ENCODE data around the gene SSBP2.
"Not testable (repeated sequence)": the region's sequence is repeated elsewhere in the genome, so short reads cannot be mapped to it uniquely, and the experiment has no call there.

The SSBP2 gene

DNA sequence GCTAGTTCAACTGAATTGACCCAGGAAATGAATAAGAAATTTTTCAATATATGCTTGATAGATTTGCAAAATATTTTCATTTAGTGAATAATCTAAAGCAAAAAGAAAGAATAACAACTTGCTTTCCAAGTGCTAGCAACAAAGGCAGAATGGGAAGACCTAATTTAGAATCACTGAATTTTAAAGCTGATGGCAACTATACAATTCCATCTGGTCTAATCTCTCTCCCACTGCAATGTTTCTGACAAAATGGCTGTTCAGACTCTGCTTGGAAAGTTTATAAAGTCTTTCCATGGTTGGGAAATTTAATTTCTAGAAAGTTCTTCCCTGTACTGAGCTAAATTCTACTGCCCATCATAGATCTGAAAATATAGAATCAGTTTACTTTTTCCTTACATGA is 281.2 kb downstream of the SSBP2 start:
- DNase-seq (ENCODE audit: low read depth in 2 of 2, low spot score in 1 of 2) = no peak

DNA sequence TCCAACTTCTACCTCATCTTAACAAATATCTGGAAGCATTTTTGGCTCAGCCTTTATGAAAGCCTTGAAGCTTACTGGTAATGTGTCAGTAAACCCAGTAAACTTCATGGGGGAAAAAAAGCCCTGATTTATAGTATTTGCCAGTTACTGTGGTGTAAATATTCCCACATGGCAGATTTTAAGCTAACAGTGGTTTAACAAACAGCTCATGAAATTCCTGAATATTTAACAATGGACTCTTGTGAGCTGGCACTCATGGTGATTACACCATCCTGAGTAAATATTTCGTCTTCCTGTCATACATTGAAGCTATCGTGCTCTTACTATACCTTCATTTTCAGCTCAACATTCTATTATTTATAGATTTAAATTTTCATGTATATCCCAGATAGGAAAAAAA is 300.0 kb downstream of the SSBP2 start:
- no peak for DNase-seq (ENCODE audit: low read depth in 2 of 2, low spot score in 1 of 2)

DNA sequence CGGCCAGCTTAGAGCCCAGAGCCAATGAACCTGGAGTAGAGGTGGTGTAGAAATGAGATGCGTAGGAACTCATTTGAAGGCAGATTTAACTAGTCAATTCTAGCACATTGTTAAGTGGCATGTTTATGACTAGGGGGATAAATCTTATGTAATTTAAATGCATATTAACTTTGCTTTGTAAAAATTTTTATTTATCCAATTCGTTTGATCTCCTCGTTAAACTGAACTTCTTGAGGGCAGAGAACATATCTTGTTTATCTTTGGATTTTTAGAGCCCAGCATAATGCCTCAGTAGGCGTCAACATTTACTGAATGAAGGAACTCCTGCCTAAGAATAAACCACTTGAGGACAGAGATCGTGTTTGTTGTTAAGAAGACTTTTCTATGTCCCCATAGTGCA is 315.9 kb downstream of the SSBP2 start:
- no peak for DNase-seq (ENCODE audit: low read depth in 2 of 2, low spot score in 1 of 2)

DNA sequence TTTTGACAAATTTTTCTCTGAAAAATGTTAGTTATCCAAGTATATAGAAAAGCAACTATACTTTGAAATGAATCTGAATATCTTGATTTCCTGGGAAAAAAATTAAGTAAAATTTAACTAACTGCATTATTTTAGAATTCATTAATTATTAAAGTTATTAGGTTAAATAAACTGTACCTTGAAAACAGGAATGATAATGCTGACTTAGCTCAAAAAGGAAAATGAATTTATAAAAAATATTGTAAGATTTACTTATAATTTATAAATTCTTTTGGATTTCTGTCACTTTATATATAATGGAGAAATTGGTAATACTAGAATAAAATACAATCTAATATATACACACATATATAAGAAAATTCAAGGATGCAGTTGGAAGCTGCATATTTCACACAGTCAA is 320.9 kb downstream of the SSBP2 start:
- DNase-seq (ENCODE audit: low read depth in 2 of 2, low spot score in 1 of 2) = no peak

DNA sequence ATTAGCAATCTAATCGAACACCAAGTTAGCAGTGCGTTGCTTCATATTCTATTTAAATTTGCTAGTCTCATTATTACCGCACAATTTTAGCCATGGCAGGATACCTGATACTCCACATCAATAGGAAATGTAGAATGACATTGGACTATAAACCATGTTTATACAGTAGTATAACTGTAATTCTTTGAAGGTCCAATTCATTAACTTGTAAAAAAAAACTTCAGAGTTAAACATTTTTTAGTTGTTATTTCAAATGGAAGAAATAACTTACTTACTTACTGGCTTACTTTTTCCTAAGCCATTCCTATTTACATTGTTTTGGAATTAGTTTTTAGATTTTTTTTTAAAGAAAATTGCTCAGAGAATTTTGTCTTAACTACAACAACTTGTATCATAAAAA is 321.5 kb downstream of the SSBP2 start:
- DNase-seq (ENCODE audit: low read depth in 2 of 2, low spot score in 1 of 2) = no peak

DNA sequence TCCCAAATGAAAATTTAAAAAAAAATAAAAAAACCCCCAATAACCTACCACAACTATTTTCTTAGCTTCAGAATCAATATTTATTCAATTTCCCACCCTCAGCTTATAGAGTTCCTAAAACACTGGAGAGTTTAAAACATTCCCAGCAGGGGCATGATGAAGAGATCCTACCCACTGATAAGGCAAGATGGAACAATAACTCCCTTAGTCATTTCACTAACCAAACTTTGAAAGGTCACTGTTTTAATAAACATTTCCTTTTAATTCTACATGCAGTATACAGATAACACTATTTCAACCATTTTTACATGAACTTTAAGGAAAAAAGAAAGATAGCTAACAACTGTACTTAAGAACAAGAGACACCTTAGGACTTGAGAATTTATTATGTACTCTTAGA is 322.0 kb downstream of the SSBP2 start:
- DNase-seq (ENCODE audit: low read depth in 2 of 2, low spot score in 1 of 2) = no peak

DNA sequence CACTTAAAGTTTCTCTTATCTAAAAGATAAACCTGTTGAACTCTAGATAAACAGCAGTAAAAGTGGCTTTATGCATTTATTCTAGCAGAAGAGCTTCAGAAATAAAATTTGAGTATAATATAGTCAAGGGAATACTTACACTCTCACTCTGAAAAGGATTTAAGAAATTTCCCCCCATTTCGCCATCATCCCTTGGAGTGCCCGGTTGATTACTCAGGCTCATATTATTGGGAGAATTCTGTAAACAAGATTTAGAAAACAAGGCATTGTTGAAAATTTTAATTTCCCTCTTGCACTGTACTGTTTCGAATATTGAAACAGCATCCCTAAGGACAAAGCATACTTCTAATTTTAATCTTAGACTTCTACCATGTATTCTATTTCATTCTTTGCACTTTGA is 322.5 kb downstream of the SSBP2 start:
- DNase-seq (ENCODE audit: low read depth in 2 of 2, low spot score in 1 of 2) = no peak

DNA sequence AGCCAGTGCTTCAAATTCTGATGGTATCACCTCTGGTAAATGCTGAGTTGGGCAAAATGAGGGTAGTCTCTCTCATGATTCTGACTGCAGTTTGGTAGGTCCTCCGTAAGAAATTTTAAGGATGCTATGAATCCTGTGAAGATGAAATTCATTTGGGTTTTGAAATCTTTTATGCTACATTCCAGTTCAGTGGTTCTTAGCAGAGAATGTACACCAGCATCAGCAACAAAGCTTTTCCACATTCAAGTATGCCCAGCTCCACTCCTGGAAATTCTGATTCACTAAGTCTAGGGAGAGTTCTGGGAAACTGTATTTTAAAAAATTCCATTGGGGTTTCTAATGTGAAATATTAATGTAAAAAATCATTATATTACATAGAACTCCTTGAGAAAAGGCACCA is 323.3 kb downstream of the SSBP2 start:
- no peak for DNase-seq (ENCODE audit: low read depth in 2 of 2, low spot score in 1 of 2)

DNA sequence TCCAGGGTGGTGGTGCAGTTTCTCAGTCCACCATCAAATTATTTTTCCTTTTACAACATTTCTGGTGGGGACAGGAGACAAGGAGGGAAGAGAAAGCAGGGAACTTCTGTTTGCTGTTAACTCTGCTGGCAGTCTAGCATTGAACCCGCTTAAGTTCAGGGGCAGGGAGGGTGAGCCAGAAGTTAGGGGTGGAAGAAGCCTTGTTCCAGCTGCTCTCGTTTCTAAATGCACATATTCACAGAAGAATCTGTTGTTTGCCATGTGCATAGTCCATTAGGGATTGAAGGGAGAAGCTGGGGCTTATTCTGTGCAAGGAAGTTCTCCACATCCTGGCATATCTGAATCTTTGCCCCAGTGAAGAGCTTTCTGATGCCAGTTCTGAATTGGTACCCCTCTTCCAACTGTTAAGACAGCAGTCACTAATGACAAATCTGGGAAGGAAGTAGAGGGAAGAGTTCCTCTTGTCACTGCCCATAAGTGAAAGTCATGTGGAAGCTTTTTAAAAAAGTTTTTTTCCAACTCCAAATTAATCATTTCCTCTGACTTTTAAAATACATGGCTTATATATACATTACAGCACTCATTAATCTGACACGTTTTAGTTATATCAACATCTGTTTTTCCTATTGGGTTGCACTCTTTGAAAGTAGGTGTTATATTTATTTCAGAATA is 324.4 kb downstream of the SSBP2 start:
- no peak for DNase-seq (ENCODE audit: low read depth in 2 of 2, low spot score in 1 of 2)

DNA sequence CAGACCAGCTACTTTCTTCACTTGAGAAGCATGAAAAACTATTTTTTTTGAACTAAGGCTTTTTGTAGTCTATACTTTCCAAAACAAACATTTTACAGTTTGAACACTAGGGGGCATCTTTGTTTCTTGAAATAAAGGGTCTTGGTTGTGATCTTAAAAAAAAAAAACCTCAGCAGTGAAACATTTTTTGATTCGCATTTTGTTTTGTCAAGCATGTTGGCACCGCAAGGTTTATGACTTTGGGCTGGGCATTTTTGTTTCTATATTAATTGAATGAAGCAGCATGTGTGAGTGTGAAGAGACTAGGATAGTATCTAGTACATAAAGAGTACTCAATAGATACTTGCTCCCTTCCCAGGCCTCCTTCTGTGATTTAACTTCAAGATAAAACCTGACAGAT is 325.3 kb downstream of the SSBP2 start:
- no peak for DNase-seq (ENCODE audit: low read depth in 2 of 2, low spot score in 1 of 2)

DNA sequence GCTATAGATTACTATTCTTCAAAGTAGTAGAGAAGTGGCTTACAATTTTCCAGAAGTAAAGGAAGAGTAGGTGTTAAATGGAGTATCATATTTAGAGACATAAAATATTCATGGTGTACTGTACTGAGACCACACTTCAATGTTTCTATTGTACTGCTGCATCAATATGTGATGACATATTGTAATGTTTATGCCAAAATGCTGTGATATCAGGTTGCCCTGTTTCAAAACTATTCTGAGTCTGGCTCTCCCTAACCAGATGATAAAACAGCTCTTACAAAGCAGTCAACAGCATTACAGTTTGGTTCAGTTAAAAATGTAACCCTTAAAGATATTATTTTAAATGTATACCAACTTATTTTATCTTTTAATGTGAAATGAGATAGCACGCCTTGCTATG is 326.2 kb downstream of the SSBP2 start:
- no peak for DNase-seq (ENCODE audit: low read depth in 2 of 2, low spot score in 1 of 2)

DNA sequence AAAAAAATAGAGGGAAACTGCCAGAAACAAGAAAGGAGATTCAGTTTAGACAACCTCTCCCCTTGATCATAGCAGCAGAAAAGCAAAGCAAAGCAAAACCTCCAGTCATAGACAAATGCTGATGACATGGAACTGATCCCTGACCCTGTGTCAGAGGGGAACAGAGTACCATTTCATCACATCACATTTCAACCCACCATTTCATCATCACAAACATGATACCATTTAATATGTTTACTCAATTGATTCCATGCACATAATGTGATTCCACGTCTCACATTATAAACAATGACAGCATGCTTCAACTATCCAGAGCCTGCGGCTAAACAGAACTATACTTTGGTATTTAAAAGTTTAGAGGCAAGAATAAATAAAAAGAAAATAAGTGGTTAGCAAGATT is 328.2 kb downstream of the SSBP2 start:
- no peak for DNase-seq (ENCODE audit: low read depth in 2 of 2, low spot score in 1 of 2)

DNA sequence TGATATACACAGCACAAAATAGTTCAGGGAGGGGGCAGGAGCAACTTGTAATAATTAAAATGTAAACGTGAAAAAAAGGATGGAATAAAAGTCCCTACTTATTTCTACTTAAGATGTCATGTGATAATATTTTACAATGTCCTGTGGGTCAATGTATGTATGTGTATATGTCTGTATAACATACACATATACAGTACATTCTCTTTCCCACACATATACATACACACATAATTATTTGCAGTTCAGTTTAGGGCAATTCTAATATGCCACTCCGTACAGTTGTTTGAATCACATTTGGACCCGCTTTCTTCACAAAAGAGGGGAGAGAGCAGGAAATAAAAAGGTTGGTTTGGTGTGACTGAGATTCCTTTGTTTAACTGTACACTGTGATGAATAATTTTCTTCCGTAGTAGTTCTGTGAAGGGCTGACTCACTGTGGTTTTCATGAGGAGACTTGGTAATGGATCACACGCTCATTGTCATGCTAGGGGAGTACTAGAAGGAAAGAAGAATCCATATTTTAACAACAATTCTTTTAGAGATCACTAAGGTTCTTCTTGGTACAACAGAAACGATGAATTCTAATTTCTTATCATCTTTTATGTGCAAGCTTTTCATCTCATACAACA is 330.7 kb downstream of the SSBP2 start:
- DNase-seq (ENCODE audit: low read depth in 2 of 2, low spot score in 1 of 2) = no peak

DNA sequence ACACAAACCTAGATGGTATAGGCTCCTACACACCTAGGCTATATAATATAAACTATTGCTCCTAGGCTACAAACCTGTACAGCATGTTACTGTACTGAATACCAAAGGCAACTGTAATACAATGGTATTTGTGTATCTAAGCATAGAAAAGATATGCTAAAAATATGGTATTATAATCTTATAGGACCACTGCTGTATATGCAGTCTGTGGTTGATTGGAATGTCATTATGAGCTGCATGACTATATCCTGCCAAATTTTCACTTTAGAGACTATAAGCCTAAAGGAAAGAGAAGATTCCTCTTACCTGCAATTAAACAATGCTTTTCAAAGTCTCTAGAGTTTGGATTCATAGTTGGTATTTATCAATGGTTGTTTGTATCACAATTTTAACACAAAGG is 332.3 kb downstream of the SSBP2 start:
- no peak for DNase-seq (ENCODE audit: low read depth in 2 of 2, low spot score in 1 of 2)

DNA sequence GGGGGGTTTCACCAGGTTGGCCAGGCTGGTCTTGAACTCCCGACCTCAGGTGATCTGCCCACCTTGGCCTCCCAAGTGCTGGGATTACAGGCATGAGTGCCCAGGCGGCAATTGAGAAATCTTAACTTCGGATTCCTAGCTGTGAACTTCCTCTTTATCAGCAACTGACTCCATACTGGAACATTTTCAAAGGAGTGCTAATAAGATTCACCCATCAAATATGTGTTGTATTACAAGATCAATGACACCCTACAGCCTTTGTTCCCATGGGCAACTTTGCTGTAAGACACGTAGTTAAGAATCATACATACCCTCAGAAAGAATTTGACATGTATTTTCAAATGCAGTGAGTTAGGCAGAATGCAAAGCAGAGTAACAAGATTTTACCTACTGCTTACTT is 333.8 kb downstream of the SSBP2 start:
- DNase-seq (ENCODE audit: low read depth in 2 of 2, low spot score in 1 of 2) = no peak

DNA sequence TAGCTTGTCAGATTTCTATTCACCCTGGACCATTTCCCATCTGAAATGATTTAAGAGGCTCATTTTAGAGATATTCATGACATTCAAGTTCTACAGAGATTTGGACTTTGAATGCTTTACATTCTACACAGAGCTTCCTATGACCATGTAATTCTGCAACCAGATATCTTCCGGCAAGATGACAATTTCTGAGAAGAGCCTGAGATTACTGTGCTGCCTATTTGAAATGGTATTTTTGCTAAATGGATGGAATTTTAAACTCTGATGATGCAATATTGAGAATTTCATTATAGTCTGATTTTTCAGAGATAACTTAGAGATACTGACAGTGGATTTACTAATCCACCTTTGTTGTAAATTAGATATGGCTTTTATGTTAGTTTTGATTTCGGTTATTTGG is 341.0 kb downstream of the SSBP2 start:
- DNase-seq (ENCODE audit: low read depth in 2 of 2, low spot score in 1 of 2) = no peak

DNA sequence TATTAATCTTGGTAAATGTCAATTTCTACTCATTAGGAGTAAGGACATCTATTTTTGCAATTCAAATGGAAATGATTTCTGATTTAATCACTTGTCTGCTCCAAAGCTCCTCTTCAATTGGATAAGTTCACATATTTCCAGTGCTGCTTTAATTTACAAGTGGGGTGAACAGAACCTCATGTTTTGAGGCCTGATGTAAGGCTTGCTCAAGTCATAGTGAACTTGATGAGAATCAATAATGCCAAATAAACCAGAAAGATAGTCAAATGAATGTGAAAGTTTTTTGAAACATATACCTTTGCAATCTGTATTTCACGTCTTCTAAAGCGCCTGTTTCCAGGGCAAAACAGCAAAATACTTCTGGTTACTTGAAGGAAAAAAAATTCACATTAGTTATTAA is 341.5 kb downstream of the SSBP2 start:
- no peak for DNase-seq (ENCODE audit: low read depth in 2 of 2, low spot score in 1 of 2)

DNA sequence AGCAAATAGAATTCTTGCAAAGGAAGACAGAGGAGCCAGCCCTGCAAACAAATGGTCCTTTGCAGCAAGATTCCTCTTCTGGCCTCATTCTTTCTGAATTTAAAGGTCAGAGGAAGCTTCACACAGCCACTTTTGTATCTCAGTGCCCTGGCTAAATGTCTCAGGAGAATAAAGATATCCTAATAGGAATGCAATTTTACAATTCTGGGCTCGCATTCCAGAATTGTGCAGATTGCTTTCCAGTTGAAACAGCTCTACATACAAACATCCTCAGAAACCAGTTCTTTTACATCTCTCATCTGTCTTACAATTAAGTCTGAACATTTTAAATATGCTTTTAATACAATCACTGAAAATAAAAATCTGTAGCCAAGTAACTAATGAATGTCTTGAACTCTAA is 342.4 kb downstream of the SSBP2 start:
- DNase-seq (ENCODE audit: low read depth in 2 of 2, low spot score in 1 of 2) = no peak

DNA sequence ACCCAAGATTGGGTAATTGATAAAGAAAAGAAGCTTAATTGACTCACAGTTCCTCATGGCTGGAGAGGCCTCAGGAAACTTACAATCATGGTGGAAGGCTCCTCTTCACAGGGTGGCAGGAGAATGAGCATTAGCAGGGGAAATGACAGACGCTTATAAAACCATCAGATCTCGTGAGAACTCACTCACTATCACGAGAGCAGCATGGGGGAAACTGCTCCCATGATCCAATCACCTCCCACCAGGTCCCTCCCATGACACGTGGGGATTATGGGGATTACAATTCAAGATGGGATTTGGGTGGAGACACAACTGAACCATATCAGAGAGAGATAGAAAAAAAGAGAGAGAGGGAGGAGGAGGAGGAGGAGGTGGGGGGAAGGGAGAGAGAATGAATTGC is 343.1 kb downstream of the SSBP2 start:
- DNase-seq (ENCODE audit: low read depth in 2 of 2, low spot score in 1 of 2) = not testable (repeated sequence)

DNA sequence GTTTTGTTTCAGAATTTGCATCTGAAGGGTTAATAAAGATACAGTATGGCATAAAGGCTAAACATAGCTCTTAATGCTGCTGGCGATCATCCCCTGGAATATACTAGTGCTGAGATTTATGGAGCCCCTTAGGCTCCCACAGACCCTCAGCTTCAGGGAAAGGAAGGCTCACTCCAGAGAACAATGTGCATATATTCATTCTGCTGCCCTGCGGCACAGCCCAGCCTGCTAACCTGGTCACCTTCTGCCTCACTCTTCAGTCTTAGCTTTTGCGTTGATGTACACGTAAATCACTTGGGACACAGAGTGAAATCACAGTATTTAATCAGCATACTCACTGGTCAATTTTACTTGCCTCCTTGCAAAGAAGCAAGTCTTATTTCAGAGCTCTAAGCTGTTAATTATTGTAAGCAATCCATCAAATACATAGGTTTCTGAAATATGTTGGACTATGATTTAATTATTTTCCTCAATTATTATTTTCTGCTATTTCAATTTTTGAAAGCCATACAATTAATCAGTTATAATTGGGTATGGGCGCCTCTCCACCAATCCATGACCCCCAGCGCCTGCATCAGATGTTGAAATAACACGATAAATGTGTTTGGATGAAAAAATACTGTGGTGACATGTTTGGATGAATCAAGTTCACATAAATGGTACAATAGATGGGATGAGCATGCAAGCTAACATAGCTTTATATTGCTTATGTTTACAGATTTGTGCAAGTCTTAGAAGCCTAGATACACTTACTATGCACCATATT is 345.6 kb downstream of the SSBP2 start:
- DNase-seq (ENCODE audit: low read depth in 2 of 2, low spot score in 1 of 2) = no peak

DNA sequence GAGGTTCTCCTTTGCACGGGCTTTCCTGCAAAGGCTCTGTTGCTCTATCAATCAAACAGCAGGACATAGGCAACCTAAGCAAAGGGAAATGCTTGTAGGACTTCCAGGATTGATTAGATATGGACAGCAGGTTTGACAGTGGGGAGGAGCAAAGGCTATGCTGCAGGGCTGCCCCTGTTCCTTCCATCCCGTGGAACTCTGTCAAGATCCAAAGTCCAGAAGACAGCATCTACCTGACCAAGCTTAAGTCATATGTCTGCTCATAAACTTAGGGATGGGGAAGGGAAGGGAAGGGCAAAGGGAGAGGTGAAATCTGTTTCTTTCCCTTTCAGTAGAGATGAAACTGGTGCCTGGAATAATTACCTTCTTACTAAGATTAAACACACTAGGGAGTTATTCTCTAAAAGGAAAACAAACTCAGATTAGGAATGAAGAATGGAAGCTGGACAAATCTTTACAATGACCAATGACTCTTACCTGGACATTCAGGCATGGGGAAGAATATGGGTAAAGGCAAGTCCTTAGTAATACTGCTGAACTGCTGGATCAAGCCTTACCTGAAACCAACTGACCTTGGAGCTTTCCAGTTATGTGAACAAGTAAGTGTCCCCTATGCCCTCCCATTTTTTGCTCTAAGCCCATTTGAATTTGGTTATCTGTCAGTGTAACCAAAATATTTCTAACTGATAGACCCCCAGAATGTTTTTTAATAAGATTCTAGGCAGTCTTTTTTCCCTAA is 348.5 kb downstream of the SSBP2 start:
- no peak for DNase-seq (ENCODE audit: low read depth in 2 of 2, low spot score in 1 of 2)

DNA sequence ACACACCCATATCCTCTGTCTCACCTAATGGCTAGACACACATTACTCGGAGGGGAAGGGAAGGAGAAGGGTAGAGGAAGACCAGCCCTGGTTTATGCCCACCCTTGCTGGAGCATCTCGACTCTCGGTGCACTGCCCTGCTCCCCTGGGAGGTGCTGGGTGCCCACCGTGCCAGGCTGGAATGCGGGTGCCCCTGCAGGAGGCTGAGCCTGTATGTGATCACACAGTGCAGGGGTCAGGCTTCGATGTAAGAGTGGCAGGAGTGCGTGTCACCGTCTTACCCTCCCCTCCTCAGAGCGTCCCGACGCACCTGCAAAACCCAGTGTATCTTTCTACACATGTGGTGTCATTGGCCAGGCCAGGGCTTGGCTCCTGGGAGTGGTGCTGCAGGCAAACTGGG is 349.6 kb downstream of the SSBP2 start:
- no peak for DNase-seq (ENCODE audit: low read depth in 2 of 2, low spot score in 1 of 2)

Measured in stimulated activated CD8-positive, alpha-beta memory T cell treated with anti-CD3 and anti-CD28 coated beads, Interleukin-4, amount 100 ng/mL, for 4 hours (primary cell).